ENCODE data around the gene ALDH5A1.

The ALDH5A1 gene

GRCh38 chr6:24524805-24525204 is 30.0 kb downstream of the ALDH5A1 start:
- DNase-seq (ENCODE audit: low spot score), result no peak

- no peak for DNase-seq (ENCODE audit: low spot score)
Observed at GRCh38 chr6:24529985-24530384, 35.2 kb downstream of the ALDH5A1 start.

GRCh38 chr6:24534329-24534728 is 39.6 kb downstream of the ALDH5A1 start:
- no peak for DNase-seq (ENCODE audit: low spot score)

GRCh38 chr6:24535210-24535609 is 40.4 kb downstream of the ALDH5A1 start:
- no peak for DNase-seq (ENCODE audit: low spot score)

- DNase-seq (ENCODE audit: low spot score), result no peak
Observed at GRCh38 chr6:24536466-24536865, 41.7 kb downstream of the ALDH5A1 start.

GRCh38 chr6:24537082-24537699 is 42.4 kb downstream of the ALDH5A1 start:
- no peak for DNase-seq (ENCODE audit: low spot score)

GRCh38 chr6:24537771-24538385 is 43.1 kb downstream of the ALDH5A1 start:
- DNase-seq (ENCODE audit: low spot score), result no peak

- DNase-seq (ENCODE audit: low spot score), result no peak
Observed at GRCh38 chr6:24539416-24539815, 44.6 kb downstream of the ALDH5A1 start.

GRCh38 chr6:24540197-24540596 is 45.4 kb downstream of the ALDH5A1 start:
- DNase-seq (ENCODE audit: low spot score), result no peak

- DNase-seq (ENCODE audit: low spot score), result no peak
Observed at GRCh38 chr6:24543683-24544082, 48.9 kb downstream of the ALDH5A1 start.

GRCh38 chr6:24545183-24545582 is 50.4 kb downstream of the ALDH5A1 start:
- no peak for DNase-seq (ENCODE audit: low spot score)

GRCh38 chr6:24545691-24546090 is 50.9 kb downstream of the ALDH5A1 start:
- DNase-seq (ENCODE audit: low spot score), result no peak

GRCh38 chr6:24546439-24546838 is 51.7 kb downstream of the ALDH5A1 start:
- no peak for DNase-seq (ENCODE audit: low spot score)

- DNase-seq (ENCODE audit: low spot score), result no peak
Observed at GRCh38 chr6:24547243-24547642, 52.5 kb downstream of the ALDH5A1 start.

- no peak for DNase-seq (ENCODE audit: low spot score)
Observed at GRCh38 chr6:24549158-24549557, 54.4 kb downstream of the ALDH5A1 start.

GRCh38 chr6:24549674-24550353 is 55.0 kb downstream of the ALDH5A1 start:
- DNase-seq (ENCODE audit: low spot score), result no peak

- DNase-seq (ENCODE audit: low spot score), result no peak
Observed at GRCh38 chr6:24551139-24551538, 56.4 kb downstream of the ALDH5A1 start.

GRCh38 chr6:24554474-24554873 is 59.7 kb downstream of the ALDH5A1 start:
- no peak for DNase-seq (ENCODE audit: low spot score)

GRCh38 chr6:24558516-24558915 is 63.7 kb downstream of the ALDH5A1 start:
- DNase-seq (ENCODE audit: low spot score), result no peak

- no peak for DNase-seq (ENCODE audit: low spot score)
Observed at GRCh38 chr6:24564081-24564480, 69.3 kb downstream of the ALDH5A1 start.

- DNase-seq (ENCODE audit: low spot score), result no peak
Observed at GRCh38 chr6:24565196-24565595, 70.4 kb downstream of the ALDH5A1 start.

GRCh38 chr6:24566020-24566767 is 71.4 kb downstream of the ALDH5A1 start:
- DNase-seq (ENCODE audit: low spot score), result no peak

- DNase-seq (ENCODE audit: low spot score), result no peak
Observed at GRCh38 chr6:24568683-24569082, 73.9 kb downstream of the ALDH5A1 start.
